PC-9 (cell line): Measurements from ENCODE around the gene CAMK2N1. TPM values are rescaled to one million over a fixed set of nuclear protein-coding genes. Genes with fewer than 3 reads are reported as not detected.

Experiments
- BruUV-seq: library from RNA; stranded (reverse); fragments of 400-500 nt; replicated peaks from 2 replicates; lab custom pipeline; 2021; lab: Mats Ljungman, UMichigan
- CTCF ChIA-PET: fragments of 300-600 bp; sonication (Branson Sonifier 250); formaldehyde crosslinking; loops from one replicate; lab custom pipeline; 2022; ENCODE audit warnings: antibody characterized with exemption; lab: Charles Lee
- POLR2A ChIA-PET: fragments of 300-600 bp; sonication (Branson Sonifier 250); formaldehyde crosslinking; loops from one replicate; lab custom pipeline; 2022; ENCODE audit warnings: antibody characterized with exemption; ENCODE audit not compliant: unreplicated experiment; lab: Charles Lee
- DNase-seq, 2 experiments: peaks; one replicate each; pipeline versions ENCODE4 v3.0.0 to v3.0.0-alpha.2; 2015 to 2022; ENCODE audit warnings: mixed read lengths in 1 of 2
- H2AFZ ChIP-seq: fragments of 200-600 bp; sonication (generic); 2 replicates; pipeline ENCODE4 v1.8.1; 2017; ENCODE audit warnings: antibody characterized with exemption
- H3F3A ChIP-seq: fragments of 200-600 bp; sonication (generic); 2 replicates; pipeline ENCODE4 v1.8.1; 2017; ENCODE audit warnings: antibody characterized with exemption, mild to moderate bottlenecking, low read depth; ENCODE audit not compliant: insufficient read depth
- H3K27ac ChIP-seq: fragments of 200-600 bp; sonication (generic); 2 replicates; pipeline ENCODE4 v1.6.1; 2016; ENCODE audit warnings: mixed run types
- H3K27me3 ChIP-seq: fragments of 200-600 bp; sonication (generic); 2 replicates; pipeline ENCODE4 v1.6.1; 2016; ENCODE audit warnings: low read depth, mixed run types; ENCODE audit not compliant: insufficient read depth
- H3K36me3 ChIP-seq: fragments of 200-600 bp; sonication (generic); 2 replicates; pipeline ENCODE4 v1.6.1; 2016; ENCODE audit warnings: low read depth, mixed run types
- H3K4me1 ChIP-seq: fragments of 200-600 bp; sonication (generic); replicated peaks from 2 replicates; pipeline ENCODE4 v1.6.1; 2016; ENCODE audit warnings: mixed run types; ENCODE audit not compliant: insufficient read depth
- H3K4me2 ChIP-seq: fragments of 200-600 bp; sonication (generic); 2 replicates; pipeline ENCODE4 v1.6.1; 2017; ENCODE audit warnings: mixed run types
- H3K4me3 ChIP-seq: fragments of 200-600 bp; sonication (generic); 2 replicates; pipeline ENCODE4 v1.6.1; 2016; ENCODE audit warnings: mixed run types
- H3K79me2 ChIP-seq: fragments of 200-600 bp; sonication (generic); 2 replicates; pipeline ENCODE4 v1.6.1; 2017; ENCODE audit warnings: low read depth, mixed run types
- H3K9me2 ChIP-seq: fragments of 200-600 bp; sonication (generic); 2 replicates; pipeline ENCODE4 v1.8.1; 2017; ENCODE audit warnings: mild to moderate bottlenecking; ENCODE audit not compliant: insufficient read depth
- H3K9me3 ChIP-seq: fragments of 200-600 bp; sonication (generic); 2 replicates; pipeline ENCODE4 v1.8.1; 2016; ENCODE audit warnings: low read depth; ENCODE audit not compliant: insufficient read depth
- H4K20me1 ChIP-seq: fragments of 200-600 bp; sonication (generic); 2 replicates; pipeline ENCODE4 v1.8.1; 2017; ENCODE audit not compliant: insufficient read depth
- EZH2 ChIP-seq: fragments of 200-600 bp; sonication (generic); IDR thresholded peaks from 2 replicates; pipeline ENCODE4 v1.8.0; 2017; ENCODE audit warnings: antibody characterized with exemption, low read depth
- intact Hi-C: fragments of 100-400 bp; cut with micrococcal nuclease; formaldehyde crosslinking; loops from one replicate; pipeline ENCODE4 v1.10.0; 2022; ENCODE audit not compliant: unreplicated experiment
- total RNA-seq: library from RNA; stranded (reverse); gene quantifications from 2 replicates; pipeline ENCODE4 v1.2.3, GENCODE V29; 2021
- TF ChIP-seq, protein P1 (sequence below): fragments of 200-600 bp; sonication (generic); conservative IDR thresholded peaks from 2 replicates; pipeline ENCODE4 v1.6.1; 2017; ENCODE audit warnings: mixed run types, antibody characterized with exemption, mild to moderate bottlenecking, moderate library complexity

Gene CAMK2N1
- total RNA-seq, 1 experiment from 2014 or later, result 34.9 TPM

DNA sequence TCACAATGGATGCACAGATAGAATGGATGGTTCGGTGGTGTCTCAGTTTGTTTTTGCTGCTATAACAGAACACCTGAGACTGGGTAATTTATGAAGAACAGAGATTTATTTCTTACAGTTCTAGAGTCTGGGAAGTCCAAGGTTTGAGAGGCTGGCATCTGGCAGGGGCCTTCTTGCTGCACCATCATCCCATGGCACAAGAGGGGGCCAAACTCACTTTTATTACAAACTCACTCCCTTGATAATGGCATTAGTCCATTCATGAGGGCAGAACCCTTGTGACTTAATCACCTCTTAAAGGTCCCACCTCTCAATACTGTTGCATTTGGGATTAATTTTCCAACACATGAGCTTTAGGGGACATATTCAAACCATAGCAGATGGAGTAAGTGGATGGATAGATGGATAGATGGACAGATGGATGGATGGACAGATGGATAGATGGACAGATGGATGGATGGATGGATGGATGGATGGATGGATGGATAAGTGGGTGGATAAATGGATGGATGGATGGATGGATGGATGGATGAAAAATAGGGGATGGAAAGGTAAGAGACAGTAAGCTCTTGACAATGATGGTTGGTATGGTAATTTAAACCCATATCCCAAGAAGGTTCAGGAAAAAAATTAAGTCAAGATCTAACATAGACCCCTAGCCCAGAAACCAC, 16.5 kb downstream of the CAMK2N1 start:
- Histone ChIP-seq H2AFZ (no peak overlapping the region), H3F3A (0 out of 2 replicates have a peak, but pooled peaks cover 3% of the 10 kb centered on the region), H3K27ac (no peak overlapping the region), H3K9me3 (no peaks in the 10 kb centered on the region), H3K9me2 (no peaks in the 10 kb centered on the region), H3K4me3 (no peak overlapping the region), H4K20me1 (no peaks in the 10 kb centered on the region), H3K27me3 (no peaks in the 10 kb centered on the region), H3K4me2 (no peak overlapping the region), H3K36me3 (no peaks in the 10 kb centered on the region), H3K79me2 (no peaks in the 10 kb centered on the region), H3K4me1 (0 out of 2 replicates have a peak, but pooled peaks cover 5% of the 10 kb centered on the region)
- ChIA-PET CTCF (interaction anchor here (0.7 kb wide), 1 partner anchor 79 kb away, joined by 3 read pairs; no protein-coding TSS in a partner anchor), POLR2A (no interaction called here)
- no TSS peak for BruUV-seq
- no peak for DNase-seq
- intact Hi-C loops, result no loop called here
- TF ChIP-seq, protein P1, sequence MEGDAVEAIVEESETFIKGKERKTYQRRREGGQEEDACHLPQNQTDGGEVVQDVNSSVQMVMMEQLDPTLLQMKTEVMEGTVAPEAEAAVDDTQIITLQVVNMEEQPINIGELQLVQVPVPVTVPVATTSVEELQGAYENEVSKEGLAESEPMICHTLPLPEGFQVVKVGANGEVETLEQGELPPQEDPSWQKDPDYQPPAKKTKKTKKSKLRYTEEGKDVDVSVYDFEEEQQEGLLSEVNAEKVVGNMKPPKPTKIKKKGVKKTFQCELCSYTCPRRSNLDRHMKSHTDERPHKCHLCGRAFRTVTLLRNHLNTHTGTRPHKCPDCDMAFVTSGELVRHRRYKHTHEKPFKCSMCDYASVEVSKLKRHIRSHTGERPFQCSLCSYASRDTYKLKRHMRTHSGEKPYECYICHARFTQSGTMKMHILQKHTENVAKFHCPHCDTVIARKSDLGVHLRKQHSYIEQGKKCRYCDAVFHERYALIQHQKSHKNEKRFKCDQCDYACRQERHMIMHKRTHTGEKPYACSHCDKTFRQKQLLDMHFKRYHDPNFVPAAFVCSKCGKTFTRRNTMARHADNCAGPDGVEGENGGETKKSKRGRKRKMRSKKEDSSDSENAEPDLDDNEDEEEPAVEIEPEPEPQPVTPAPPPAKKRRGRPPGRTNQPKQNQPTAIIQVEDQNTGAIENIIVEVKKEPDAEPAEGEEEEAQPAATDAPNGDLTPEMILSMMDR, result no peak
- no peak for TF ChIP-seq EZH2

DNA sequence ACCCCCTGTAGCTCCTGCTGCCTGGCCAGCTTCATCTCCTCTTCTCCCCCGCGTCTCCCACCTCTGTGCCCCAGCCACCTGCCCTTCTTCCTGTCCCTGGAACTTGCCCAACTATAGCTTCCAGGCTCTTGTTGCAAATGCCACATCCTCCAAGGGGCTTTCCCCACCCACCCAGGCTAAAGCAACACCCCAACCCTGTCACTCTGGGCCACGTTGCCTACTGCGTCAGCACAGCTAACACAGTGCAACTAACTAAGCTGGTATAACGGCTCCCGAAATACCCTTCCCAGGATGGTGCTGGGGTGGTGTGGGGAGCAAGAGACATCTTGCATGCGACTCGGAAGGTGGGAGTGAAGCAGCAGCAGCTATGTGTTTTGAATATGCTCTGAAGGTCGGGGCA, 19.7 kb downstream of the CAMK2N1 start:
- Histone ChIP-seq H3K4me2 (no peak overlapping the region), H3K9me3 (no peaks in the 10 kb centered on the region), H3K36me3 (no peaks in the 10 kb centered on the region), H3F3A (no peaks in the 10 kb centered on the region), H3K79me2 (no peaks in the 10 kb centered on the region), H4K20me1 (no peaks in the 10 kb centered on the region), H3K27me3 (no peaks in the 10 kb centered on the region), H3K9me2 (no peaks in the 10 kb centered on the region), H2AFZ (no peak overlapping the region), H3K4me3 (no peak overlapping the region), H3K27ac (no peak overlapping the region), H3K4me1 (no peaks in the 10 kb centered on the region)
- no peak for TF ChIP-seq EZH2
- TF ChIP-seq, protein P1, result no peak
- intact Hi-C loops, result no loop called here
- BruUV-seq, result no TSS peak
- POLR2A ChIA-PET, result no interaction called here
- CTCF ChIA-PET, result no interaction called here
- no peak for DNase-seq

DNA sequence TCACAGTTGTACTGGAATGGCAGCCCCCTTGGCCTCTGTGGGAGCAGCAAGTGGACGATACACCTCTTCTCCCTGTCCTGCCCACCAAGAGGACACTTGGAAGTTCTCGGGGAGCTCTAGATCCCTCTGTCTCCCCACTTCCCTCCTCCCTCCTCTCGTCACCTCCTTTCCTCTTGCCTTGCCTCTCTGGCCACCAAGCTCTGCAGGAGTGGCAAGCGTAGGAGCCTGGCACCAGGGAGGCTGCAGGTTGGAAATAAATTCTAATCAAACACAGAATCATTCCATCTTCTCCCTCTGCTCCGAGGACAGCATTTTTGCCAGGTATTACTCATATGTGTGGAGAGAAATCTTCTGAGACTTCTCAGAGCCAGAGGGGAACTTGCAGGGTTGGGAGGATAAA, 20.8 kb downstream of the CAMK2N1 start:
- Histone ChIP-seq H3K4me2 (no peak overlapping the region), H3K4me3 (no peak overlapping the region), H2AFZ (no peak overlapping the region), H3F3A (no peaks in the 10 kb centered on the region), H4K20me1 (no peaks in the 10 kb centered on the region), H3K27me3 (no peaks in the 10 kb centered on the region), H3K36me3 (no peaks in the 10 kb centered on the region), H3K9me3 (no peaks in the 10 kb centered on the region), H3K27ac (no peak overlapping the region), H3K79me2 (no peaks in the 10 kb centered on the region), H3K9me2 (no peaks in the 10 kb centered on the region), H3K4me1 (no peaks in the 10 kb centered on the region)
- ChIA-PET POLR2A (no interaction called here), CTCF (interaction anchor here (0.6 kb wide), 1 partner anchor 67 kb away, joined by 3 read pairs; no protein-coding TSS in a partner anchor)
- intact Hi-C loops, result no loop called here
- BruUV-seq, result no TSS peak
- no peak for TF ChIP-seq EZH2
- TF ChIP-seq, protein P1, result no peak
- DNase-seq, result no peak
